Measurements from ENCODE around the gene SORBS1. TPM values are rescaled to one million over a fixed set of nuclear protein-coding genes. Genes with fewer than 3 reads are reported as not detected.

The SORBS1 gene
- total RNA-seq, 2 donors from 2014 or later = 16.7 to 17.9 TPM

GRCh38 chr10:95295031-95295755 lies 266.0 kb downstream of the SORBS1 start:
- H3K9me3 Mint-ChIP-seq = no peaks in the 10 kb centered on the region
- Histone ChIP-seq H3K9me3 (ENCODE audit: control insufficient read depth, low read length) (no peaks in the 10 kb centered on the region), H3K27me3 (ENCODE audit: control insufficient read depth, insufficient read depth, low read length, poor library complexity, severe bottlenecking) (peaks cover 18% of the 10 kb centered on the region), H3K36me3 (ENCODE audit: control insufficient read depth, insufficient read depth, low read length) (no peaks in the 10 kb centered on the region), H3K4me1 (ENCODE audit: control insufficient read depth, insufficient read depth, low read length) (peaks cover 9% of the 10 kb centered on the region), H3K4me3 (ENCODE audit: low read length) (no peak overlapping the region), H3K9ac (ENCODE audit: extremely low read depth, low read length, poor library complexity, severe bottlenecking) (no peak overlapping the region), H3K27ac (ENCODE audit: low read depth, low read length) (no peak overlapping the region)
- peaks cover 65% of the 10 kb centered on the region for H3K27me3 Mint-ChIP-seq (ENCODE audit: insufficient read depth)
- peaks cover 19% of the 10 kb centered on the region for H3K4me1 Mint-ChIP-seq
- no peaks in the 10 kb centered on the region for H3K36me3 Mint-ChIP-seq (ENCODE audit: low read depth)
- H3K27ac Mint-ChIP-seq = peak overlapping the region; percentile 35
- H3K4me3 Mint-ChIP-seq = peak overlapping the region; percentile 48
- DNase-seq = peak; percentile 88
- 68 to 74% methylated on average over 31 to 39 of the region's 39 CpGs for WGBS, 2 experiments (ENCODE audit: insufficient coverage in 1 of 2, insufficient read length in 1 of 2)
- no peak for TF ChIP-seq CTCF (conservative IDR thresholded peaks at IDR 0.05)

GRCh38 chr10:95293631-95294030 lies 267.5 kb downstream of the SORBS1 start:
- peaks cover 9% of the 10 kb centered on the region for H3K4me1 ChIP-seq (ENCODE audit: control insufficient read depth, insufficient read depth, low read length)
- H3K4me1 Mint-ChIP-seq = peaks cover 28% of the 10 kb centered on the region
- 90 to 94% methylated on average over 2 to 3 of the region's 3 CpGs for WGBS, 2 experiments (ENCODE audit: insufficient coverage in 1 of 2, insufficient read length in 1 of 2)
- H3K36me3 Mint-ChIP-seq (ENCODE audit: low read depth) = no peaks in the 10 kb centered on the region
- no peak for DNase-seq
- no peak overlapping the region for H3K4me3 Mint-ChIP-seq
- no peak overlapping the region for H3K27ac Mint-ChIP-seq
- H3K36me3 ChIP-seq (ENCODE audit: control insufficient read depth, insufficient read depth, low read length) = peaks cover 6% of the 10 kb centered on the region
- no peak overlapping the region for H3K27ac ChIP-seq (ENCODE audit: low read depth, low read length)
- no peaks in the 10 kb centered on the region for H3K9me3 Mint-ChIP-seq
- no peak overlapping the region for H3K9ac ChIP-seq (ENCODE audit: extremely low read depth, low read length, poor library complexity, severe bottlenecking)
- TF ChIP-seq CTCF (conservative IDR thresholded peaks at IDR 0.05) = no peak
- H3K27me3 ChIP-seq (ENCODE audit: control insufficient read depth, insufficient read depth, low read length, poor library complexity, severe bottlenecking) = peaks cover 18% of the 10 kb centered on the region
- no peak overlapping the region for H3K4me3 ChIP-seq (ENCODE audit: low read length)
- no peaks in the 10 kb centered on the region for H3K9me3 ChIP-seq (ENCODE audit: control insufficient read depth, low read length)
- peaks cover 62% of the 10 kb centered on the region for H3K27me3 Mint-ChIP-seq (ENCODE audit: insufficient read depth)

GRCh38 chr10:95291365-95292039 lies 269.7 kb downstream of the SORBS1 start:
- H3K27ac ChIP-seq (ENCODE audit: low read depth, low read length) = no peak overlapping the region
- Mint-ChIP-seq H3K9me3 (no peaks in the 10 kb centered on the region), H3K4me1 (peaks cover 44% of the 10 kb centered on the region), H3K36me3 (ENCODE audit: low read depth) (no peaks in the 10 kb centered on the region), H3K4me3 (peak overlapping the region; percentile 84), H3K27me3 (ENCODE audit: insufficient read depth) (peaks cover 50% of the 10 kb centered on the region), H3K27ac (no peak overlapping the region)
- WGBS, 2 experiments (ENCODE audit: insufficient coverage in 1 of 2, insufficient read length in 1 of 2) = 70 to 71% methylated on average over 16 to 19 of the region's 19 CpGs
- H3K4me3 ChIP-seq (ENCODE audit: low read length) = peak overlapping the region; percentile 75
- DNase-seq = no peak
- H3K4me1 ChIP-seq (ENCODE audit: control insufficient read depth, insufficient read depth, low read length) = peaks cover 15% of the 10 kb centered on the region
- peaks cover 27% of the 10 kb centered on the region for H3K36me3 ChIP-seq (ENCODE audit: control insufficient read depth, insufficient read depth, low read length)
- peak overlapping the region; percentile 32 for H3K9ac ChIP-seq (ENCODE audit: extremely low read depth, low read length, poor library complexity, severe bottlenecking)
- H3K9me3 ChIP-seq (ENCODE audit: control insufficient read depth, low read length) = no peaks in the 10 kb centered on the region
- no peak for TF ChIP-seq CTCF (conservative IDR thresholded peaks at IDR 0.05)
- H3K27me3 ChIP-seq (ENCODE audit: control insufficient read depth, insufficient read depth, low read length, poor library complexity, severe bottlenecking) = peaks cover 17% of the 10 kb centered on the region

Data from endodermal cell (in vitro differentiated cells).